OCI-LY7 (cell line): Measurements from ENCODE around the gene DNAJC1. TPM values are rescaled to one million over a fixed set of nuclear protein-coding genes. Genes with fewer than 3 reads are reported as not detected.

ENCODE experiments used
- BruUV-seq: library from RNA; stranded (reverse); fragments of 400-500 nt; replicated peaks from 2 replicates; lab custom pipeline; 2021; lab: Mats Ljungman, UMichigan
- CTCF ChIA-PET: fragments of 300-600 bp; sonication (Branson Sonifier 250); formaldehyde crosslinking; loops from one replicate; lab custom pipeline; 2022; ENCODE audit warnings: antibody characterized with exemption; ENCODE audit not compliant: unreplicated experiment; lab: Charles Lee
- POLR2A ChIA-PET: fragments of 300-600 bp; sonication (Branson Sonifier 250); formaldehyde crosslinking; loops from one replicate; lab custom pipeline; 2022; ENCODE audit warnings: antibody characterized with exemption; lab: Charles Lee
- DNase-seq: peaks from one replicate; pipeline ENCODE4 v3.0.0-alpha.2; 2015; ENCODE audit warnings: low spot score
- H2AFZ ChIP-seq: fragments of 200-600 bp; sonication (generic), shearing (Covaris generic); 2 replicates; pipeline ENCODE4 v1.6.1; 2014; ENCODE audit warnings: mild to moderate bottlenecking, antibody characterized with exemption, low read length, moderate library complexity
- H3K27ac ChIP-seq: fragments of 200-600 bp; sonication (generic); 2 replicates; pipeline ENCODE4 v1.5.1; 2014; ENCODE audit warnings: mixed run types, low read depth, mild to moderate bottlenecking, moderate library complexity, low read length, inconsistent platforms; ENCODE audit not compliant: poor library complexity, severe bottlenecking
- H3K36me3 ChIP-seq: fragments of 200-600 bp; sonication (generic); 2 replicates; pipeline ENCODE4 v1.6.1; 2014; ENCODE audit warnings: mild to moderate bottlenecking, antibody characterized with exemption, low read length, moderate library complexity, mixed read lengths; ENCODE audit not compliant: insufficient read depth
- H3K4me1 ChIP-seq: fragments of 200-600 bp; sonication (generic); 2 replicates; pipeline ENCODE4 v1.5.1; 2014; ENCODE audit warnings: mild to moderate bottlenecking, low read length; ENCODE audit not compliant: insufficient read depth, poor library complexity, severe bottlenecking
- H3K4me2 ChIP-seq: fragments of 200-600 bp; sonication (generic); 2 replicates; pipeline ENCODE4 v1.6.1; 2014; ENCODE audit warnings: mild to moderate bottlenecking, low read length
- H3K4me3 ChIP-seq: fragments of 200-600 bp; sonication (generic); 2 replicates; pipeline ENCODE4 v1.5.1; 2014; ENCODE audit warnings: mild to moderate bottlenecking, low read depth, low read length; ENCODE audit not compliant: poor library complexity, severe bottlenecking
- H3K79me2 ChIP-seq: fragments of 200-600 bp; sonication (generic); 2 replicates; pipeline ENCODE4 v1.6.1; 2016; ENCODE audit warnings: low read depth, mild to moderate bottlenecking, low read length, moderate library complexity, mixed read lengths; ENCODE audit not compliant: insufficient read depth
- H3K9me2 ChIP-seq: fragments of 200-600 bp; sonication (generic); 2 replicates; pipeline ENCODE4 v1.6.1; 2016; ENCODE audit warnings: mild to moderate bottlenecking, low read length, mixed read lengths; ENCODE audit not compliant: insufficient read depth
- H3K9me3 ChIP-seq: fragments of 200-600 bp; sonication (generic); 2 replicates; pipeline ENCODE4 v1.6.1; 2014; ENCODE audit warnings: mild to moderate bottlenecking, mixed run types, low read length, mixed read lengths
- H4K20me1 ChIP-seq: fragments of 200-600 bp; sonication (generic); 2 replicates; pipeline ENCODE4 v1.6.1; 2014; ENCODE audit warnings: mild to moderate bottlenecking, antibody characterized with exemption, low read length, moderate library complexity, mixed read lengths; ENCODE audit not compliant: insufficient read depth
- EZH2phosphoT487 ChIP-seq: fragments of 200-600 bp; sonication (generic); IDR thresholded peaks from 2 replicates; pipeline ENCODE4 v1.6.1; 2018; ENCODE audit warnings: low read depth, borderline replicate concordance, mild to moderate bottlenecking, mixed run types, antibody characterized with exemption, low read length, moderate library complexity, mixed read lengths
- intact Hi-C: fragments of 100-400 bp; cut with micrococcal nuclease; formaldehyde crosslinking; loops from one replicate; pipeline ENCODE4 v1.10.0; 2022; ENCODE audit not compliant: unreplicated experiment
- total RNA-seq, 2 experiments: library from RNA; depleted of rRNA in 1 of 2; stranded (reverse); fragments of >200 nt in 1 of 2; shearing (Covaris generic) in 1 of 2; gene quantifications; 2 replicates each; pipeline ENCODE4 v1.2.3, GENCODE V29; 2014 to 2022
- TF ChIP-seq, protein P1 (sequence below): fragments of 200-600 bp; sonication (generic); conservative IDR thresholded peaks from 2 replicates; pipeline ENCODE4 v1.5.1; 2014; ENCODE audit warnings: mild to moderate bottlenecking, antibody characterized with exemption, low read length, moderate library complexity, mixed read lengths

The DNAJC1 gene
- total RNA-seq, 2 experiments from 2014 or later: 7.1 to 16.9 TPM

DNA sequence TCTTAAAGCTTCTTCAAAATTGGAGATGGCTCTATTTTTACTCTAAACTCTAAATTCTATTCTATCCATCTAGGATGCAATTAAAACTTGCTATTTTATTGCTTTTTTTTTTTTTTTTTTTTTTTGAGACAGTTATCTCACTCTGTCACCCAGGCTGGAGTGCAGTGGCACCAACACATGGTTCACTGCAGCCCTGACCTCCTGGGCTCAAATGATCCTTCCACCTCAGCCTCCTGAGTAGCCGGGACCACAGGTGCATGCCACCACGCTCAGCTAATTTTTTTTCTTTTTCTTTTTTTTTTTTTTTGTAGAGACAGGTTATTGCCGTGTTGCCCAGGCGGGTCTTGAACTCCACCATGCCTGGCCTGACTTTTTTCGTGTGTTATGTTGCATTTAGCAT, 41.2 kb downstream of the DNAJC1 start:
- Histone ChIP-seq H3K4me1 (no peaks in the 10 kb centered on the region), H3K9me3 (no peaks in the 10 kb centered on the region), H3K27ac (no peak overlapping the region), H2AFZ (no peak overlapping the region), H3K36me3 (no peaks in the 10 kb centered on the region), H3K4me2 (no peak overlapping the region), H4K20me1 (no peaks in the 10 kb centered on the region; the same call in 1 of the 2 replicates), H3K79me2 (no peaks in the 10 kb centered on the region), H3K4me3 (no peak overlapping the region), H3K9me2 (no peaks in the 10 kb centered on the region)
- no peak for DNase-seq
- no peak for TF ChIP-seq EZH2phosphoT487
- TF ChIP-seq, protein P1, sequence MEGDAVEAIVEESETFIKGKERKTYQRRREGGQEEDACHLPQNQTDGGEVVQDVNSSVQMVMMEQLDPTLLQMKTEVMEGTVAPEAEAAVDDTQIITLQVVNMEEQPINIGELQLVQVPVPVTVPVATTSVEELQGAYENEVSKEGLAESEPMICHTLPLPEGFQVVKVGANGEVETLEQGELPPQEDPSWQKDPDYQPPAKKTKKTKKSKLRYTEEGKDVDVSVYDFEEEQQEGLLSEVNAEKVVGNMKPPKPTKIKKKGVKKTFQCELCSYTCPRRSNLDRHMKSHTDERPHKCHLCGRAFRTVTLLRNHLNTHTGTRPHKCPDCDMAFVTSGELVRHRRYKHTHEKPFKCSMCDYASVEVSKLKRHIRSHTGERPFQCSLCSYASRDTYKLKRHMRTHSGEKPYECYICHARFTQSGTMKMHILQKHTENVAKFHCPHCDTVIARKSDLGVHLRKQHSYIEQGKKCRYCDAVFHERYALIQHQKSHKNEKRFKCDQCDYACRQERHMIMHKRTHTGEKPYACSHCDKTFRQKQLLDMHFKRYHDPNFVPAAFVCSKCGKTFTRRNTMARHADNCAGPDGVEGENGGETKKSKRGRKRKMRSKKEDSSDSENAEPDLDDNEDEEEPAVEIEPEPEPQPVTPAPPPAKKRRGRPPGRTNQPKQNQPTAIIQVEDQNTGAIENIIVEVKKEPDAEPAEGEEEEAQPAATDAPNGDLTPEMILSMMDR: no peak
- intact Hi-C loops: no loop called here
- BruUV-seq: no TSS peak
- ChIA-PET CTCF (no interaction called here), POLR2A (interaction anchor here (0.6 to 0.7 kb wide), 6 partner anchors 8 to 986 kb away, joined by 3 to 6 read pairs (median 4); no protein-coding TSS in a partner anchor)

DNA sequence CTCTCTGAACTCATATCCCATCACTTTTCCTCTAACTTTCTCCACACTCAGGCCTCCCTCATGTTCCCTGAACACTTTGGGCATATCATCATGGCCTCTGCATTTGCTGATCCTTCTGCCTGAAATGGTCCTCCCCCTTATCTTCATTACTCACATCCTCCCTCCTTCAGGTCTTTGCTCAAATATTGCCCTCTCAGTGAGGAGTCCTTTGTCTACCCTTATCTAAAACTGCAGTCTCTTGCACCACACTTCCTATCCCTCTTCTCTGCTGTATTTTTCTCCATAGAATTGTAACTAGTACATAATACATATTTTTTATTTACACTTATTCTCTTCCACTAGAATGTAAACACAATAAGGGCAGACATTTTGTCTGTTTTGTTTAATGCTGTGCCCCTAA, 41.7 kb downstream of the DNAJC1 start:
- Histone ChIP-seq H2AFZ (no peak overlapping the region), H3K4me1 (no peaks in the 10 kb centered on the region), H3K36me3 (no peaks in the 10 kb centered on the region), H3K9me2 (no peaks in the 10 kb centered on the region), H3K27ac (no peak overlapping the region), H3K9me3 (no peaks in the 10 kb centered on the region), H3K4me3 (no peak overlapping the region), H4K20me1 (no peaks in the 10 kb centered on the region; the same call in 1 of the 2 replicates), H3K4me2 (no peak overlapping the region), H3K79me2 (no peaks in the 10 kb centered on the region)
- no peak for TF ChIP-seq EZH2phosphoT487
- TF ChIP-seq, protein P1: no peak
- CTCF ChIA-PET: no interaction called here
- intact Hi-C loops: no loop called here
- BruUV-seq: no TSS peak
- POLR2A ChIA-PET: interaction anchor here (0.6 to 0.7 kb wide), 6 partner anchors 8 to 986 kb away, joined by 3 to 6 read pairs (median 4); no protein-coding TSS in a partner anchor
- no peak for DNase-seq

GRCh38 chr10:21959998-21960397, 43.5 kb downstream of the DNAJC1 start:
- POLR2A ChIA-PET: no interaction called here

More at GRCh38 chr10:21959998-21960397, 43.5 kb downstream of the DNAJC1 start:
- no peak overlapping the region for H3K4me3 ChIP-seq
- TF ChIP-seq, protein P1: no peak
- no peak for TF ChIP-seq EZH2phosphoT487
- CTCF ChIA-PET: no interaction called here
- H4K20me1 ChIP-seq: no peaks in the 10 kb centered on the region; the same call in 1 of the 2 replicates
- H3K9me2 ChIP-seq: no peaks in the 10 kb centered on the region
- H3K4me2 ChIP-seq: no peak overlapping the region
- H3K27ac ChIP-seq: no peak overlapping the region
- intact Hi-C loops: no loop called here
- H2AFZ ChIP-seq: no peak overlapping the region
- no peak for DNase-seq
- H3K4me1 ChIP-seq: no peaks in the 10 kb centered on the region
- no peaks in the 10 kb centered on the region for H3K36me3 ChIP-seq
- BruUV-seq: no TSS peak
- no peaks in the 10 kb centered on the region for H3K9me3 ChIP-seq
- no peaks in the 10 kb centered on the region for H3K79me2 ChIP-seq
